DND-41 (cell line): Measurements from ENCODE around the gene ARHGEF19.

Experiments used
- CTCF ChIP-seq: IDR thresholded peaks from 2 replicates; pipeline ENCODE4 v1.5.1; 2012; ENCODE audit warnings: borderline replicate concordance, low read length, moderate library complexity, mild to moderate bottlenecking; ENCODE audit not compliant: poor library complexity, severe bottlenecking; ENCODE audit errors: extremely low read depth
- EZH2 ChIP-seq: IDR thresholded peaks from 3 replicates; pipeline ENCODE4 v1.6.1; 2012; ENCODE audit warnings: borderline replicate concordance, low read depth, mild to moderate bottlenecking, moderate library complexity, low read length, inconsistent platforms; ENCODE audit not compliant: severe bottlenecking

- no peak for TF ChIP-seq CTCF
- no peak for TF ChIP-seq EZH2
Observed at GRCh38 chr1:16248007-16248436, 35.6 kb upstream of the ARHGEF19 start.
